ENCODE measurements around the gene ANTXR1. TPM values are rescaled to one million over a fixed set of nuclear protein-coding genes. Genes with fewer than 3 reads are reported as not detected.

The ANTXR1 gene
- total RNA-seq, 1 experiment from 2014 or later, result 0.27 TPM

- H3K4me1 Mint-ChIP-seq (ENCODE audit: low read depth, unreplicated experiment), result no peaks in the 10 kb centered on the region
- intact Hi-C loops (cut with micrococcal nuclease; ENCODE audit: unreplicated experiment), result no loop called here
- H3K4me3 Mint-ChIP-seq (ENCODE audit: unreplicated experiment), result no peak overlapping the region
- H3K4me1 ChIP-seq, result no peaks in the 10 kb centered on the region
- no peaks in the 10 kb centered on the region for H3K36me3 Mint-ChIP-seq (ENCODE audit: insufficient read depth, unreplicated experiment)
- H3K4me3 ChIP-seq (ENCODE audit: low read depth, low read length), result no peak overlapping the region
- H3K27ac Mint-ChIP-seq (ENCODE audit: unreplicated experiment), result no peak overlapping the region
- no peaks in the 10 kb centered on the region for H3K27me3 ChIP-seq (replicated peaks; ENCODE audit: control insufficient read depth, insufficient read depth, low read length)
- POLR2A ChIA-PET, result no interaction called here
- no peaks in the 10 kb centered on the region for H3K36me3 ChIP-seq (ENCODE audit: control insufficient read depth, insufficient read depth, low read length)
- no peaks in the 10 kb centered on the region for H3K27me3 Mint-ChIP-seq (ENCODE audit: insufficient read depth, unreplicated experiment)
- CTCF ChIA-PET, result no interaction called here
- no peak for TF ChIP-seq CTCF (IDR thresholded peaks at IDR 0.05; ENCODE audit: insufficient read depth in 1 of 2, low read depth in 1 of 2, low read length in 1 of 2, severe bottlenecking in 1 of 2, unreplicated experiment in 1 of 2)
- no TSS peak for BruUV-seq (replicated peaks)
- H3K9me3 Mint-ChIP-seq (ENCODE audit: unreplicated experiment), result peaks cover 10% of the 10 kb centered on the region
- H3K9me3 ChIP-seq, result no peaks in the 10 kb centered on the region; the same call in 1 of the 2 replicates
- DNase-seq, result no peak
These were observed 198.7 kb downstream of the ANTXR1 start for GRCh38 chr2:69211686-69212085.

- DNase-seq, result no peak
- Histone ChIP-seq H3K4me3 (ENCODE audit: low read depth, low read length) (no peak overlapping the region), H3K4me1 (no peaks in the 10 kb centered on the region), H3K27me3 (replicated peaks; ENCODE audit: control insufficient read depth, insufficient read depth, low read length) (no peaks in the 10 kb centered on the region), H3K36me3 (ENCODE audit: control insufficient read depth, insufficient read depth, low read length) (no peaks in the 10 kb centered on the region), H3K9me3 (no peaks in the 10 kb centered on the region; the same call in 1 of the 2 replicates)
- ChIA-PET POLR2A (no interaction called here), CTCF (no interaction called here)
- no peak for TF ChIP-seq CTCF (IDR thresholded peaks at IDR 0.05; ENCODE audit: insufficient read depth in 1 of 2, low read depth in 1 of 2, low read length in 1 of 2, severe bottlenecking in 1 of 2, unreplicated experiment in 1 of 2)
- Mint-ChIP-seq H3K27me3 (ENCODE audit: insufficient read depth, unreplicated experiment) (no peaks in the 10 kb centered on the region), H3K36me3 (ENCODE audit: insufficient read depth, unreplicated experiment) (no peaks in the 10 kb centered on the region), H3K27ac (ENCODE audit: unreplicated experiment) (no peak overlapping the region), H3K9me3 (ENCODE audit: unreplicated experiment) (peaks cover 8% of the 10 kb centered on the region), H3K4me1 (ENCODE audit: low read depth, unreplicated experiment) (no peaks in the 10 kb centered on the region), H3K4me3 (ENCODE audit: unreplicated experiment) (no peak overlapping the region)
- intact Hi-C loops (cut with micrococcal nuclease; ENCODE audit: unreplicated experiment), result no loop called here
- BruUV-seq (replicated peaks), result no TSS peak
These were observed 199.5 kb downstream of the ANTXR1 start for GRCh38 chr2:69212238-69213028.

GRCh38 chr2:69213201-69213600, 200.2 kb downstream of the ANTXR1 start:
- Histone ChIP-seq H3K4me1 (no peaks in the 10 kb centered on the region), H3K27me3 (replicated peaks; ENCODE audit: control insufficient read depth, insufficient read depth, low read length) (no peaks in the 10 kb centered on the region), H3K9me3 (no peaks in the 10 kb centered on the region), H3K4me3 (ENCODE audit: low read depth, low read length) (no peak overlapping the region), H3K36me3 (ENCODE audit: control insufficient read depth, insufficient read depth, low read length) (no peaks in the 10 kb centered on the region)
- ChIA-PET CTCF (no interaction called here), POLR2A (no interaction called here)
- Mint-ChIP-seq H3K9me3 (ENCODE audit: unreplicated experiment) (no peaks in the 10 kb centered on the region), H3K27ac (ENCODE audit: unreplicated experiment) (no peak overlapping the region), H3K27me3 (ENCODE audit: insufficient read depth, unreplicated experiment) (no peaks in the 10 kb centered on the region), H3K4me3 (ENCODE audit: unreplicated experiment) (no peak overlapping the region), H3K36me3 (ENCODE audit: insufficient read depth, unreplicated experiment) (no peaks in the 10 kb centered on the region), H3K4me1 (ENCODE audit: low read depth, unreplicated experiment) (no peaks in the 10 kb centered on the region)
- TF ChIP-seq CTCF (IDR thresholded peaks at IDR 0.05; ENCODE audit: insufficient read depth in 1 of 2, low read depth in 1 of 2, low read length in 1 of 2, severe bottlenecking in 1 of 2, unreplicated experiment in 1 of 2), result no peak
- intact Hi-C loops (cut with micrococcal nuclease; ENCODE audit: unreplicated experiment), result no loop called here
- no peak for DNase-seq
- no TSS peak for BruUV-seq (replicated peaks)

All from Caco-2 (cell line).